WERI-Rb-1 (cell line): ENCODE measurements around the gene ZBED4.
A peak's percentile ranks its signal among the peaks of the same experiment; 100 is the strongest.

Experiments used
- DNase-seq: peaks from one replicate; pipeline ENCODE4 v3.0.0-alpha.2; 2020
- H3K27ac ChIP-seq: fragments of 250-450 bp; sonication (Bioruptor Pico); 2 replicates; pipeline ENCODE4 v1.5.1; 2020; ENCODE audit warnings: mild to moderate bottlenecking, moderate library complexity
- H3K27me3 ChIP-seq: fragments of 250-450 bp; sonication (Bioruptor Pico); 2 replicates; pipeline ENCODE4 v1.5.1; 2021; ENCODE audit warnings: mild to moderate bottlenecking, low read depth, moderate library complexity; ENCODE audit not compliant: insufficient read depth, severe bottlenecking
- H3K36me3 ChIP-seq: fragments of 250-450 bp; sonication (Bioruptor Pico); 2 replicates; pipeline ENCODE4 v1.5.1; 2020; ENCODE audit warnings: mild to moderate bottlenecking, moderate library complexity
- H3K4me3 ChIP-seq: 2 replicates; pipeline ENCODE4 v1.5.1; 2011; ENCODE audit warnings: low read depth, mild to moderate bottlenecking, control low read depth, low read length
- H3K9me3 ChIP-seq: fragments of 250-450 bp; sonication (Bioruptor Pico); 2 replicates; pipeline ENCODE4 v1.5.1; 2021; ENCODE audit warnings: mild to moderate bottlenecking, moderate library complexity; ENCODE audit not compliant: severe bottlenecking
- TF ChIP-seq, protein P1 (sequence below): IDR thresholded peaks from 2 replicates; pipeline ENCODE4 v1.5.1; 2011; ENCODE audit warnings: low read depth, mild to moderate bottlenecking, control low read depth, inconsistent platforms, low read length

The ZBED4 gene

DNA sequence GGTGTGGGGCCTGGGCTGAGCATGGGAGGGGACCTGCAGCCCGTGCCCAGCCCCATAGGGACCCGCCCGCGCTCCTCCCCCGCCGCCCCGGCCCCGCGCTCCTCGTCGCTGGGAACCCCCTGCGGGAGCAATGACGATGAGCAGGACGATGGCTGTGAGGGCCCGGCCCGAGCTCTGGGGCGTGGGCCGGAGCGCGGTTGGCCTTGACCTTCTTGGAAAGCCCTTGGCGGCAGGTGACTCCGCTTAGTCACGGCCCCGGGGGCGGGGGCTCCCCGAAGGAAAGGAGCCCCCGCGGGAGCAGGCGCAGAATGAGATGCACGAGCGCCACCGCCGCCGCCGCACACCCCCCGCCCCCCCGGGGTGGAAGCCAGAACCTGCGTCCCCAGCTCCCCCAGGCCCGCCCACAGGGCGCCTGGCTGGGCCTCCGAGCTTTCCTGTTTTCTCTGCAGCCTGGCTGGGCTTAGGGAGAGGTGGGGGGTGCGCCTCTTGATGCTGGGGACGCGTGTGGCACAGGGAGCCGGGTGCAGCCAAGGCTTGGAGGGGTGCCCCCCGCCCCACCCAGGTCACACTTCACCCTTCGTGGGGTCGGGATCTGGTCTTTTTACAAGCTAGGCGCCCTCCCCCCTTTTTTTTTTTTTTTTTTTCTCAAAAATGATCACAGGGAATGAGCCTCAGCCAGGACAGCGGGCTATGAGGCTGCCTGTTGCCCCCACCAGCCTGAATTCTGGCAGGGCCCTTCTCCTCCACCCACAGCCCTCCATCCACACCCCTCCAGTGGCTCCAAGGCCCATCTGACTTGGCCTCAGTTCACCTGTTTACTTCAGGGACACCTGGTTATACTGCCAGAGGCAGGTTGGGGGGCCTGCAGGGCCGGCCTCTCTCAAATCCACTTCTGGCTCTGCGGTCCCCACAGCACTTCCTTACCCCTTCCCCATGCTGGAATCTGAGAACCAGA lies 82.7 kb downstream of the ZBED4 start:
- peak; percentile 84 for DNase-seq
- Histone ChIP-seq H3K4me3 (peak overlapping the region; percentile 49), H3K9me3 (no peaks in the 10 kb centered on the region), H3K27me3 (no peaks in the 10 kb centered on the region), H3K27ac (peak overlapping the region; percentile 87), H3K36me3 (no peaks in the 10 kb centered on the region)
- TF ChIP-seq, protein P1, sequence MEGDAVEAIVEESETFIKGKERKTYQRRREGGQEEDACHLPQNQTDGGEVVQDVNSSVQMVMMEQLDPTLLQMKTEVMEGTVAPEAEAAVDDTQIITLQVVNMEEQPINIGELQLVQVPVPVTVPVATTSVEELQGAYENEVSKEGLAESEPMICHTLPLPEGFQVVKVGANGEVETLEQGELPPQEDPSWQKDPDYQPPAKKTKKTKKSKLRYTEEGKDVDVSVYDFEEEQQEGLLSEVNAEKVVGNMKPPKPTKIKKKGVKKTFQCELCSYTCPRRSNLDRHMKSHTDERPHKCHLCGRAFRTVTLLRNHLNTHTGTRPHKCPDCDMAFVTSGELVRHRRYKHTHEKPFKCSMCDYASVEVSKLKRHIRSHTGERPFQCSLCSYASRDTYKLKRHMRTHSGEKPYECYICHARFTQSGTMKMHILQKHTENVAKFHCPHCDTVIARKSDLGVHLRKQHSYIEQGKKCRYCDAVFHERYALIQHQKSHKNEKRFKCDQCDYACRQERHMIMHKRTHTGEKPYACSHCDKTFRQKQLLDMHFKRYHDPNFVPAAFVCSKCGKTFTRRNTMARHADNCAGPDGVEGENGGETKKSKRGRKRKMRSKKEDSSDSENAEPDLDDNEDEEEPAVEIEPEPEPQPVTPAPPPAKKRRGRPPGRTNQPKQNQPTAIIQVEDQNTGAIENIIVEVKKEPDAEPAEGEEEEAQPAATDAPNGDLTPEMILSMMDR: 0 out of 2 replicates have a peak, but pooled peaks have one; percentile 3

DNA sequence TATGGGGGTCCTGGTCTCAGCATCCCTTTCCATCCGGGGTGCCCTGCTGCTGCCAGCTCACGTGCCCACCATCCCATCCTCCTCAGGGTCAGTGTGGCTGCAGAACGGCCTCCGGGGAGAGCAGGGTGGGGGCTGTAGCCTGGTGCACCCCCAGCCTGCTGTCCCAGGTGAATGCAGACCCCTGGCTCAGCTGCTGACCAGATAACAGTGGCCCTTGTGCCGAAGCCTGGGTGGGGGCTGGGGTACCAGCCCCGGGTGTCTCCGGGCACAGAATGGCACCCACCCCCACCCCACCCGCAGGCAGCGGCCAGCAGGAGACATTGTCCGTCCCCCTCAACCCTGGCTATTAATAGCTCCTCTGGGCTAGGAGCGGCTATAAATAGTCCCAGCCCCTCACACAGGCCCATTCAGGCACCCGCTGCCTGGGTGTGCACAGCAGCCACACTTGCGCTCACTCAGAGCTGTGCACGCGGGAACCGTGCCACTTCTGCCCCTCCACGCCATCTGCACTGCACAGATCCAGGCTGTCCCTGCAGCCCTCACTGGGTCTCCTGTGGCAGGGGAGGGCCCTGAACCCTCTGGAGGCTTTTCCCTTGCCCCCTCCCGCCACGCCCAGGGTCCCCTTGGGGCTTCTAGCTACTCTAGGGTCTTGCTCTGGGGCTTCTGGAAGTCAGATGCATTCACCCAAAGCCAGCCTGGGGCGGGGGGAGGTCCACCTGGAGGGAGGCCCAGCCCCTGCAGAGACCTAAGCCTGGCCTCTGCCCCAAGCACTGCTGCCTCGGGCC lies 83.5 kb downstream of the ZBED4 start:
- Histone ChIP-seq H3K4me3 (peak overlapping the region; percentile 49), H3K27me3 (no peaks in the 10 kb centered on the region), H3K9me3 (no peaks in the 10 kb centered on the region), H3K36me3 (no peaks in the 10 kb centered on the region), H3K27ac (peak overlapping the region; percentile 87)
- no peak for DNase-seq
- TF ChIP-seq, protein P1: no peak

DNA sequence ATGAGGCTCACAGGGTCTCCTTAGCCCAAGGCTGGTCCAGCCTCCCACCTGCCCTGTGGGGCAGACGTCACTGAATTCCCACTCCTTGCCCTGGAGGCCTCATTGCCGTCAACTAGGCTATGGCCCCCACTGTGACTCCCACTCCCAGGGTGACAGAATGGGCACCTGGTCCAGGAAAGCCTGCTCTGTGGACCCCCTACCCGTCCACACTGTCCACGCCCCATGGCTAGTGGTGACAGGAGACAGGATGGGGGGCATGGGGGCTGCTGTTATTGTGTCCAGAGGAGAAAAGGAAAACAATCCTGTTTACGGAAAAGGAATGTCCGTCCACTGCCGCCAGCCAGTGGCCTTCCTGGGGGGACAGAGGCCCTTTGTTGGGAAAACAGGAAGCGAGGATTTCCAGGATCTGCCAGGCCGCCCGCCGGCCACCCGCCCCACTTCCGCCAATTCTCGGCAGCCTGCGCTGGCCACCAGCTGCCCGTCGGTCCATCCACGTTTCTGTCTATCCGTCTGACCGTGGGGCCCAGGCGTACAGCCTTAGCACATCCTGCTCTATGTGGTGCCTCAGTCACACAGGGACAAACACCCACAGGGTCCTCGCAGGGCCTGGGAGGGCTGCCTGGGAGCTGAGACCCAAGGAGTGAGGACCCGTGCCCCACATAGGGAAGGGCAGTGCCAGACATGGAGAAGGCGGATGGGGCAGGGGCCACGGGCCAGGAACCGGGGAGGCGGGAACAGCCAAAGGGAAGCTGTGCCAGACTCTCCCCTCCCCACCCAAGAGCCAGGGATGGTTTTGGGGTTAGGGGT lies 84.3 kb downstream of the ZBED4 start:
- TF ChIP-seq, protein P1: no peak
- no peak for DNase-seq
- Histone ChIP-seq H3K27ac (peak overlapping the region; percentile 87), H3K4me3 (no peak overlapping the region), H3K36me3 (no peaks in the 10 kb centered on the region), H3K9me3 (no peaks in the 10 kb centered on the region), H3K27me3 (no peaks in the 10 kb centered on the region)

DNA sequence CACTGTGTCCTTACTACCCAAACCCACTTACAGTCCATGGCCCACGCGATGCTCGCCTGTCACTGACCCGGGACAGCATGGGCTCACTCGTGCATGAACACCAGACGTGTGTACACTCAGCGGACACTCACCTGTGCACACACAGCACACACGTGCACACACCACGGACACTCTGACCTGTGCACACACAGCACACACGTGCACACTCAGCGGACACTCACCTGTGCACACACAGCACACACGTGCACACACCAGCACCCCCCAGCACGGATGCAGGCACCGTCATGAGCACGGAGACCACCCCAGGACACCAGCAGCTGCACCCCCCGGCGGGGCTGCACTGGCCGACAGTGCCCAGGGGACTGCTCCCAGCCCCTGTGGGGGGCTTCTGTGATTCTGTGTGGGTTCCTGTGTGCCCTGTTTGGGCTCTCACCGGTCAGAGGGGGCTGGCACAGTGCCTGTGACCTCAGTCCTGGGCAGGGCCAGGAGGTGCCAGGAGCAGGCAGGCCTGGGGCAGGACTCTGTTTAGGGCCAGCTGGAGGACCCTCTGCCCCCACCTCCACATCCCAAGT lies 85.0 kb downstream of the ZBED4 start:
- Histone ChIP-seq H3K27ac (no peak overlapping the region), H3K4me3 (no peak overlapping the region), H3K27me3 (no peaks in the 10 kb centered on the region), H3K36me3 (no peaks in the 10 kb centered on the region), H3K9me3 (no peaks in the 10 kb centered on the region)
- no peak for DNase-seq
- TF ChIP-seq, protein P1: no peak
